ENCODE data around the gene PNPT1.
A peak's percentile ranks its signal among the peaks of the same experiment; 100 is the strongest.

The PNPT1 gene

GRCh38 chr2:55692740-55693139, 904 bp downstream of the PNPT1 start:
- Histone ChIP-seq H3K4me3 (peak overlapping the region; percentile 61 to 95 (median 84)), H3K27ac (peak overlapping the region in 8 of 21 experiments; percentile 22 to 71 (median 61))

DNA sequence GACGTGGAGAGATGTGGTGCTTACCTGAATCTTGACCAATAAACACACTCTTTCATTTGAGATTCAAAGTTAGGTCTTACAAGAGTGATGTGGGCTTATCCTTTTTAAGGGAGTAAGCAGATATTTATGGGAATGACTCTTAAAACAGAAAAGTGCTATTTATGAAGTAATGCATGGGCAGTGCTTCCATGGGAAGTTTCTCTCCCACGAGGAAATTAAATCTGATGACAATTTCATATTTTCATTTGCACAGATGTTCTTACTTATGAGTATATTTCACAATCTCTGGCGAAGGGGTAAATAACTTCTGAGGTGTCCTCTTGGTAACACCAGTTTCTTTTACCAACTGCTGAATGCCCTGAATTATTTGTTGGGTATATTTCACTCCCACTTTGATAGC, 21.0 kb downstream of the PNPT1 start:
- Histone ChIP-seq H3K27ac (no peak overlapping the region), H3K4me3 (no peak overlapping the region)

- Histone ChIP-seq H3K27ac (no peak overlapping the region), H3K4me3 (no peak overlapping the region)
Measured at GRCh38 chr2:55668956-55669355, 24.7 kb downstream of the PNPT1 start.

DNA sequence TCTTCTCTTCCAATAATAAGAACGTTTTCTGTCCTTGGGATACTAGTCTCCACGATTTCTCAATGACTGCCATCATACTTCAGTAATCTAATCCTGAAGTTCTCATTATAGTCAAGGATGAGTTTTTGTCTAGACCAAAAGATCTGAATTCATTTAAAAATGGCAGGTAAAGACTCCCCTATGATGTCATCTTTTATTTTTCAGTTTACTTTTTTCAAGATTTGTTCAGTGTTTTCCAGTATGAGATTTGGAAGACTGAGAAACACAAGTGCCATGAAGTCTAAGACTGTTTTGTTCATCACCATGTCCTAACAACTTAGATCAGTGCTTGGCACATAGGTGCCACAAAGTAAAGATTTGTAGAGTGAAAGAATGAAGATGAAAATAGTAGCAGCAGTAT, 40.4 kb downstream of the PNPT1 start:
- no peak overlapping the region for H3K27ac ChIP-seq
- no peak overlapping the region for H3K4me3 ChIP-seq

DNA sequence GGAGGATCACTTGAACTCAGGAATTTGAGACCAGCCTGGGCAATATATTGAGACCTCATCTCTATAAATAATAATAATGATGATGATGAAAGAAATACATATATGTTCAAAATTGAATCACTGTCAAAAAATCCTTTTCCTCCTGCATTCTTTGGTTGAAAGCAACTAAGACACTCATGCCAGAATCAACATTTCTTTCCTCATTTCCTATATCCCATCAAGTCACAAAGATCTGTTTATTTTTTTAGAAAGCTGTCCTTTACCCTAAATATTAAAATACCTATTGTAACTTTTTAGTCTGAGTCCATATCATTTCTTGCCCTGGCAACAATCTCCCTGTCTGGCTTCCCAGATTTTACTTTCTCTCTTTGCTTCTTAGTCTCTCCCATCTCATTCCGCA, 44.4 kb downstream of the PNPT1 start:
- Histone ChIP-seq H3K4me3 (no peak overlapping the region), H3K27ac (no peak overlapping the region)

DNA sequence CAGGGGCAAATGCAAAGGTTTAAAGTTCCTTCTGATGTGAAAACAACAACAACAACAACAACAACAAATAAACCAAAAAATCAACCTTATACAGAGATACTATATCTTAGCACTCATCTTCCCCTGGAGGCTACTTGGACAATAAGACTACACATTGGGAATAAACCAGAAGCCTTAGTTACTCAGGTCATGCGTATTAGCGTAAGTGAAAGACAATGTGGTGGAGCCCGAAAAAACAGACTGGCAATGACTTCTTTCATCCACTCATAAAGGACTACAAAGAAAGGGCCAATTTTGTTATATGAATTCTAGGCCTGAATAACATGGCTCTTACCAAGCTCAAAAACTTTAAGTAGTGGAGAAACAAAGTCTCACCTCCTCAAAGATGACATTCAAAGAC, 56.8 kb downstream of the PNPT1 start:
- Histone ChIP-seq H3K4me3 (no peak overlapping the region), H3K27ac (no peak overlapping the region)

- H3K27ac ChIP-seq = no peak overlapping the region
- H3K4me3 ChIP-seq = no peak overlapping the region
Measured at GRCh38 chr2:55628931-55629330, 64.7 kb downstream of the PNPT1 start.

- Histone ChIP-seq H3K27ac (no peak overlapping the region), H3K4me3 (no peak overlapping the region)
Measured at GRCh38 chr2:55627915-55628314, 65.7 kb downstream of the PNPT1 start.

DNA sequence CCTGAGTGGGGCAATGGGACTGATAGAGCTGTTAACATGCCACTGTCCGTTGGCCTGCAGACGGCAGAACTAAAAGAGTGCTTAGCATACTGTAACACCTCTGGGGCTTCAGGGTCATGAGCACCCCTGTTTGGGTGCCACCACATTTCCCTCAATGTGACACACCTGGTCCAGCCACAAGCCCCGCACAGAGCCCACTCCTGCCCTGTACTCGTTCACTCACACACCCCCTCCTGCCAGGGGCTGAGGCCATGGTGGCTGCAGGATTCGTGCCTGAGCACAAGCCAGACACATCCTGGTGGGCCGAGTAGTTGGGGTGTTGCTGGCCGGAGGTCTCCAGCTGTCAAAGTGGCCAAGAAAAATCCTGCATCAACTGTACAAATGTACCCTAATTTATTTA, 71.8 kb downstream of the PNPT1 start:
- Histone ChIP-seq H3K27ac (no peak overlapping the region), H3K4me3 (no peak overlapping the region)

- H3K27ac ChIP-seq = no peak overlapping the region
- no peak overlapping the region for H3K4me3 ChIP-seq
Measured at GRCh38 chr2:55620123-55620779, 73.4 kb downstream of the PNPT1 start.

DNA sequence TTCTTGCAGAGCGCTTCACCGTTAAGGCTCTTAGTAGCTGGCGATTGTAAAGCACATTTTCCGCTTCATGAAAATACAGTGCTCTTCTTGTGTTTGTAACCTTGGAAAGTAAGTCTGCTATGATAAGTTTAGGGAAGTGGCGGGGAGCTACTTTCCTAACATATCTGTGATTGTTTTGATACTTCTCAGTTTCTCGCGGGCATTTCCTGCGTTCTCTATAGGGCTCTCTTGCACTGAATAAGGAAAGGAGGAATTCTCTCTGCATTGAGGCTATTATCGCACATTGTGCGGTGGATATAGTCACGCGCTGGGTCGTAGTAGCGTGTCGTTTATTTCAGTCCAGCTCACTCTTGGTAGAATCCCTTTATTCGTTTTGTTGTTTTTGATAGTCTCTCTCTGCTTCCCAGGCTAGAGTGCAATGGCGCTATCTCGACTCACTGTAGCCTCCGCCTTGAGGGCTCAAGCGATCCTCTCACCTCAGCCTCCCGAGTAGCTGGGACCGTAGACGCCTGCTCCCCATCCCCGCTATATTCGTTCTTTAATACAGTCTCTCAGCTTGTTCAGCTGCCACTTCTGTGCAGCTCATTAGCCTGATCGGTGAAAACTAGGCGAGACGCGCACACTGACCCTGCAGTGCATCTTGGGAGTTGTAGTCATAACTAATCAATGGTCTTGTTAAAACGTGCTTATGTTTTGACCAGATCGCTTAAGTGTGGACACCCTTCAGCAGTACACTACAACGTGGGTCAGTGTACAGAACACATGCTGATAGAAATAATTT, 75.2 kb downstream of the PNPT1 start:
- Histone ChIP-seq H3K4me3 (peak overlapping the region; percentile 54 to 98 (median 84)), H3K27ac (peak overlapping the region; percentile 57 to 100 (median 92))

DNA sequence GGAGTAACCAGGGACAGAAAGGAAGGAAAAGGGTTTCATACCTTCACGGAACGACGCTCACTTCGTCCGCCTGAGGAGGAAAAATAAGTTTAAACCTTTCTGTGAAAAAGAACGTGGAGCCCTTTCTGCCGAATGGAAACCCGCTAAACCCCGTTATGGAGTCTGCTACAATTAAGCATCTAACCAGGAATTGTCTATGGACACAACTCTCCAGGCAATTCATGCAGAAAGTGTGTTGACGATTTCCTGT, 75.7 kb downstream of the PNPT1 start:
- Histone ChIP-seq H3K27ac (peak overlapping the region; percentile 57 to 100 (median 92)), H3K4me3 (peak overlapping the region; percentile 54 to 98 (median 84))

DNA sequence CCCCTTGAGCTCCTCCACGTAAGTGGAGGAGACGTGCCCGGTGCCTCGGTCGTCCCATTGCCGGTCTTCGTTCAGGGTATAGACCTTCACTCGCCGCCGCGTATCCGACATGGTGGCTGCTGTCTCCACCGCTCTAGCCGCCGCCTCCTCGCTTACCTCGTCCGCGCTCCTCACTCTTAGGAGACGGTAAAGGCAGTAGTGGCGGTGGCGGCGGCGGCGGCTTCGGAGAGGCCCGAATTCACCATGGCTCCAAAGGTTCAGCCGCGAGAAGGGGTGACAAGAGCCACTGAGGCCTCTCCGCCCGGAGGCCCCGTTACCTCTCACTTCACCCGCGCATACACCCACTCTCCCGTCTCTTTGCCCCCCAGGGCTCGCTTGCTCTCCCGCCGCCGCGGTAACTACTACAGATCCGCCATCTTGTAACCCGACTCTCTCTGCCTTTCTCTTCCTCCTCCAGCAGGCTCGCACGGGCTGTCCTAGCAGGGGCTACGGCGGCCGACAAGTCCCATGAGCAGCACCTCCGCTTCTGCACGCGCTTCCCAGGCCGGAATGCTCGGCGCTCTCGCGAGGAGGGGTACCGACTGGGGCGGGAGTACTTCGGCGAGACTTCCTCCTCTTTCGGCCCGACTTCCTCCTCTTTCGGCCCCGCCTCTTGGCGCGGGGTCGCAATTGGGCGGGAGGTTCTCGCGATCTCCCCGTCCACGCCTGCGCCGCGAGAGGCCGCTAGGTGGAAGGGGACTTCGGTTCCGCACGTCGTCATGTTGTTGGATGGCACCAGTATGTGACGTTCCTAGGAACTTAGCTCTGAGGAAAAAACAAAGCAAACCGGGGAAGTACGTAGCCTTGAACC, 76.2 kb downstream of the PNPT1 start, which contains the start of gene PPP4R3B:
Gene PPP4R3B, minus strand, starts transcription at position 448 of the 850 bp plus-strand sequence. Its CDS starts 337 bp downstream, at position 111.
- H3K4me3 ChIP-seq = peak within 1 kb of the TSS; percentile 54 to 98 (median 84)
- peak within 1 kb of the TSS; percentile 85 to 100 (median 99) for H3K27ac ChIP-seq

DNA sequence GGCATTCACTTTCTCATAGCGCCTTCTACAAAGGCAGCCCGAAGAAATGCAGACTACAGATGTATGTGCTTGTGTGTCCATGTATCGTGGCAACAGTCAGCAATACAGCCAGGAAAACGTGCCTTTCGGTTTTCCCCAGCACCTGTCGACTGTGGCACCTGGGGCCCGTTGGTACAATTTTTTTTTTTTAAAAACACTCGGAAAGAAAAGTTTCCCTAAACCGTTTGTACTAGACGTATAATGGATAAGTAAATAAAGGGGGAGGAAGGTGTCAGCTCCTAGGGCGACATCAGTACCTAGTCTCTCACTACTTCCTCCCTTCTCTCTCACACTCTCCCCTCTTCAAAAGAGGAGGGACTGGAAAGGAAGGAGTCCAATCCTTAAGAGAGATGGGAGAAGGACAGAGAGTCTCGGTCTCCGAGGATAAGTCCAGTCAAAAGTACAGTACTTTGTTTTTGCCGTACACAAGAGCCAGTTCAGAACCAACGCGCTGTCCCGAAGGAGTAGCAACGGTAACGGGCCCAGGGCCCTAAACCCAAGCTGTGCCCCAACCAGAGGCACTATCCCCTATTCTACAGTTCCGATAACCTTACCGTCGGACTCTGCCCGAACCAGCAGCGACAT, 77.0 kb downstream of the PNPT1 start:
- peak overlapping the region; percentile 85 to 100 (median 99) for H3K27ac ChIP-seq
- H3K4me3 ChIP-seq = peak overlapping the region; percentile 54 to 98 (median 84)

GRCh38 chr2:55611997-55612396, 81.6 kb downstream of the PNPT1 start:
- Histone ChIP-seq H3K27ac (no peak overlapping the region), H3K4me3 (no peak overlapping the region)

DNA sequence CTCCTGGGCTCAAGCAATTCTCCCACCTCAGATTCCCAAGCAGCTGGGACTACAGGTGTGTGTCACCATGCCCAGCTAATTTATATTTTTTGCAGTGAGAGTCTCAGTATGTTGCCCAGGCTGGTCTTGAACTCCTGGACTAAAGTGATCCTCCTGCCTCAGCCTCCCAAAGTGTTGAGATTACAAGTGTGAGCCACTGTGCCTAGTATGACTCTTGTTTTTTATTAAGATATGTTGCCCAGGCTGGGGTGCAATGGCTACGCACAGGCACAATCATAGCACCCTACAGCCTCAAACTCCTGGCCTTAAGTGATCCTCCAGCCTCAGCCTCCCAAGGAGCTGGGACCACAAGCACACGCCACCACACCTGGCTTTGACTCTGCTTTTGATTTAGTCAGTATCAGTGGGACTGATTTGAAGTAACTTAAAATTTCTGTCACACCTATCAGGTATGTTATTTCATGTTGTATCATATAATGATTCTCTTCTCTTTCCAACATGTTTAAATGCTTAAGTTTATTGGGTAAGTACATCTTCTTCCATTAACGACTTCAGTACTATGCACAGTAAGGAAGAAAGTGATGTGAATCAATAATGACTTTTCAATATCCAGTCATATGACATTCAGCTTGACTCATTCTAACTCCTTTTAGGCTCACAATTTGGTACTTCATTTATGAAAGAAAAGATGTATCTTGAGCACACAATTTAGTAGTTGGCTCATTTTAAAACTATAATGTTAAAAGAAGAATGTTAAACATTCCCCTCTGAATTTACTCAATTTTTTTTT, 82.5 kb downstream of the PNPT1 start:
- Histone ChIP-seq H3K4me3 (no peak overlapping the region), H3K27ac (no peak overlapping the region)

DNA sequence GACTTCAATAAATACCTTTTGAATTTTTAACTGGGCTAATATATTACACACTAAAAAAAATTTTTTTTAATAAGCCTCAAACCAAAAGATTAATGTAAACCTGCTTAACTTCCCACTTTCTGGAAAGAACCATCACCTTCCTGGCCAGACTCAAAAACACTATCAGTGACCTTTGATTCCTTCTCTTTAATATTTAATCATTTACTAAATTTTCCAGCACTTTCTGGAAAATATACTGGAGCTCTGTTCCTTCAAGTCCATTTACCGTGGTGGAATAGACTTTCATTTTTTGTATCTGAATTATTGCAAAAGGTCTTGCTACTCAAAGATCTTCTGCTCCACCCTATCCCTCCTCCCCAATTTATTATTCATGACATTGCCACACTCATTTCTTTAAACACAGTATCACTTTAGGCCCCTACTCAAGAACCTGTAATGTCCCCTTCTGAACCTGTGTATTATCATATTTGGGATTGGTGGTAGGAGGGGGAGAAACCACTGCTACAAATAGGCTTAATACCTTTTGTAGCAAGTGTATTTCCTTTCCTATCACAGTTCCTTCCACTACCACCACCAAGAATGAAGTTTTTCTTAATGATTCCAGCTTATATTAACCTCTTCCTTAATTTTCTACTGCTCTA, 83.6 kb downstream of the PNPT1 start:
- no peak overlapping the region for H3K27ac ChIP-seq
- H3K4me3 ChIP-seq = no peak overlapping the region

DNA sequence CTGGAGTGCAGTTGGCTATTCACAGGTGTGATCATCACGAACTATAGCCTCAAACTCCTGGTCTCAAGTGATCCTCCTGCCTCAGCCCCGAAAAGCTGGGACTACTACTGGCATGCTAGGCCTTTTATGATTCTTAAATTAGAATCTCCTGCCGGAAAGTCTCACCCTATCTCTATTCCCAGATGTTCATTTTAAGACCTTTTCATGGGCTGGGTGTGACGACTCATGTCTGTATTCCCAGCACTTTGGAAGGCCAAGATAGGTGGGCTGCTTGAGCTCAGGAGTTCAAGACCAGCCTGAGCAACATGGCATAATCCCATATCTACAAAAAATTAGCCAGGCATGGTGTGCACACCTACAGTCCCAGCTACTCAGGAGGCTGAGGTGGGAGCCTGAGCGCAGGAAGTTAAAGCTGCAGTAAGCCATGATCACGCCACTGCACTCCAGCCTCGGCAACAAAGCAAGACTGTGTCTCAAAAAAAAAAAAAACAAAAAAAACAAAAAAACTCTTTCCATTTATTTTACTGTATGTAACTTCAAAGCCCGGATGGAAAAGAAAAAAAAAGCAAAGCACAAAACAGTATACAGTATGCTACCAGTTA, 84.3 kb downstream of the PNPT1 start:
- H3K27ac ChIP-seq = no peak overlapping the region

More for the DNA sequence above, 84.3 kb downstream of the PNPT1 start:
- no peak overlapping the region for H3K4me3 ChIP-seq

Measured in skin epidermis (tissue), 12 donors.